ENCODE measurements around the gene LRIG1.

Gene LRIG1

GRCh38 chr3:66361356-66361755 is 139.5 kb downstream of the LRIG1 start:
- TF ChIP-seq POLR2AphosphoS5 (IDR thresholded peaks at IDR 0.05; ENCODE audit: low read depth, low read length) (no peak), SIN3A (IDR thresholded peaks at IDR 0.05; ENCODE audit: borderline replicate concordance, insufficient read depth, low read length) (no peak), FOXP2 (optimal IDR thresholded peaks at IDR 0.05; ENCODE audit: borderline replicate concordance, extremely low read depth, extremely low read length, insufficient read depth) (no peak), TAF1 (IDR thresholded peaks at IDR 0.05; ENCODE audit: borderline replicate concordance, insufficient read depth, low read length) (no peak)
- TF ChIP-seq, protein P1, sequence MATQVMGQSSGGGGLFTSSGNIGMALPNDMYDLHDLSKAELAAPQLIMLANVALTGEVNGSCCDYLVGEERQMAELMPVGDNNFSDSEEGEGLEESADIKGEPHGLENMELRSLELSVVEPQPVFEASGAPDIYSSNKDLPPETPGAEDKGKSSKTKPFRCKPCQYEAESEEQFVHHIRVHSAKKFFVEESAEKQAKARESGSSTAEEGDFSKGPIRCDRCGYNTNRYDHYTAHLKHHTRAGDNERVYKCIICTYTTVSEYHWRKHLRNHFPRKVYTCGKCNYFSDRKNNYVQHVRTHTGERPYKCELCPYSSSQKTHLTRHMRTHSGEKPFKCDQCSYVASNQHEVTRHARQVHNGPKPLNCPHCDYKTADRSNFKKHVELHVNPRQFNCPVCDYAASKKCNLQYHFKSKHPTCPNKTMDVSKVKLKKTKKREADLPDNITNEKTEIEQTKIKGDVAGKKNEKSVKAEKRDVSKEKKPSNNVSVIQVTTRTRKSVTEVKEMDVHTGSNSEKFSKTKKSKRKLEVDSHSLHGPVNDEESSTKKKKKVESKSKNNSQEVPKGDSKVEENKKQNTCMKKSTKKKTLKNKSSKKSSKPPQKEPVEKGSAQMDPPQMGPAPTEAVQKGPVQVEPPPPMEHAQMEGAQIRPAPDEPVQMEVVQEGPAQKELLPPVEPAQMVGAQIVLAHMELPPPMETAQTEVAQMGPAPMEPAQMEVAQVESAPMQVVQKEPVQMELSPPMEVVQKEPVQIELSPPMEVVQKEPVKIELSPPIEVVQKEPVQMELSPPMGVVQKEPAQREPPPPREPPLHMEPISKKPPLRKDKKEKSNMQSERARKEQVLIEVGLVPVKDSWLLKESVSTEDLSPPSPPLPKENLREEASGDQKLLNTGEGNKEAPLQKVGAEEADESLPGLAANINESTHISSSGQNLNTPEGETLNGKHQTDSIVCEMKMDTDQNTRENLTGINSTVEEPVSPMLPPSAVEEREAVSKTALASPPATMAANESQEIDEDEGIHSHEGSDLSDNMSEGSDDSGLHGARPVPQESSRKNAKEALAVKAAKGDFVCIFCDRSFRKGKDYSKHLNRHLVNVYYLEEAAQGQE (IDR thresholded peaks at IDR 0.05; ENCODE audit: insufficient read depth in 1 of 2, low read depth in 2 of 2, low read length in 2 of 2): no peak

GRCh38 chr3:66355997-66356396 is 144.8 kb downstream of the LRIG1 start:
- TF ChIP-seq POLR2AphosphoS5 (IDR thresholded peaks at IDR 0.05; ENCODE audit: low read depth, low read length) (no peak), FOXP2 (optimal IDR thresholded peaks at IDR 0.05; ENCODE audit: borderline replicate concordance, extremely low read depth, extremely low read length, insufficient read depth) (no peak), TAF1 (IDR thresholded peaks at IDR 0.05; ENCODE audit: borderline replicate concordance, insufficient read depth, low read length) (no peak), SIN3A (IDR thresholded peaks at IDR 0.05; ENCODE audit: borderline replicate concordance, insufficient read depth, low read length) (no peak)
- TF ChIP-seq, protein P1 (IDR thresholded peaks at IDR 0.05; ENCODE audit: insufficient read depth in 1 of 2, low read depth in 2 of 2, low read length in 2 of 2): no peak

DNA sequence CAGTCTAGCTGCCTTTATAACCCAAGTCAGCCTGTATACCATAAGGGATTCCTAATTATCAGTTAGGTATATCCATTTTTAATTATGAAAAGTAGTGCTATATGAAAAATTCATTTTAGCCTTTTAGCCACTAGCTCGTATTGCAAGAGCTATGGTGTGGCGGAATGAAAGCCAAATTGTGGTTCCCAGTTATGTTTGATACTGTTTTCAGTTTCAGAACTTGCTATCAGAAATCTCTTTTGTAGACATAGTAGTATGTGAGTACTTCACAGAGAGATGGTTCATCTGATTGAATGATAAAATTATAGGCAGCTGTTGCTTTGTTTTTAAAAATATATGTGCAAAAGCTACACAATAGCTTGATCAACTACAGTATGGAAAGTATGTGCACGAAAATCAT is 145.4 kb downstream of the LRIG1 start:
- TF ChIP-seq SIN3A (IDR thresholded peaks at IDR 0.05; ENCODE audit: borderline replicate concordance, insufficient read depth, low read length): no peak
- no peak for TF ChIP-seq POLR2AphosphoS5 (IDR thresholded peaks at IDR 0.05; ENCODE audit: low read depth, low read length)
- TF ChIP-seq FOXP2 (optimal IDR thresholded peaks at IDR 0.05; ENCODE audit: borderline replicate concordance, extremely low read depth, extremely low read length, insufficient read depth): no peak
- TF ChIP-seq, protein P1 (IDR thresholded peaks at IDR 0.05; ENCODE audit: insufficient read depth in 1 of 2, low read depth in 2 of 2, low read length in 2 of 2): no peak
- TF ChIP-seq TAF1 (IDR thresholded peaks at IDR 0.05; ENCODE audit: borderline replicate concordance, insufficient read depth, low read length): no peak

- TF ChIP-seq POLR2AphosphoS5 (IDR thresholded peaks at IDR 0.05; ENCODE audit: low read depth, low read length) (no peak), TAF1 (IDR thresholded peaks at IDR 0.05; ENCODE audit: borderline replicate concordance, insufficient read depth, low read length) (no peak), FOXP2 (optimal IDR thresholded peaks at IDR 0.05; ENCODE audit: borderline replicate concordance, extremely low read depth, extremely low read length, insufficient read depth) (no peak), SIN3A (IDR thresholded peaks at IDR 0.05; ENCODE audit: borderline replicate concordance, insufficient read depth, low read length) (no peak)
- TF ChIP-seq, protein P1 (IDR thresholded peaks at IDR 0.05; ENCODE audit: insufficient read depth in 1 of 2, low read depth in 2 of 2, low read length in 2 of 2): no peak
These were observed 146.8 kb downstream of the LRIG1 start for GRCh38 chr3:66354001-66354400.

DNA sequence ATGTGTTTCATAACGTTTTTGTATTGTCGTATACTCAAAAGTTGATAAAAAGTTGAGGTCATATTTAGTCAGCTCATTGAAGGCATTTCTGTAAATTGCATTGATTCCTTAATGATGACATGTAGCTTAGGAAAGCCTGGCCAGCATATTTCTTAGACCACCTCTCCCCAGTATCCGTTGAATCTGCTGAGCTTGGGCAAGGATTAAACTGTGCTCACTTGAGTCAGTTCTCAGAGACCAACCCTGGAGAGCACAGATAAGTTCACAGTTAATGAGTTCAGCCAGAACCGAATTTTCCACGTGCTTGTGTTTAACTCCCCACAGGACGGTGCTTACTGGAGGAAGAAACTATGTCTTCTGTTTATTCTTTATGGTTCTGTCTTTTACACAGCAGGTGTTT is 147.3 kb downstream of the LRIG1 start:
- no peak for TF ChIP-seq POLR2AphosphoS5 (IDR thresholded peaks at IDR 0.05; ENCODE audit: low read depth, low read length)

All from PFSK-1 (cell line).